NCI-H748 (cell line): ENCODE data around the gene ACTN4.

Experiments
- DNase-seq: peaks from one replicate; lab custom pipeline; 2025; ENCODE audit not compliant: unreplicated experiment; lab: John Stamatoyannopoulos, UW

Gene ACTN4

DNA sequence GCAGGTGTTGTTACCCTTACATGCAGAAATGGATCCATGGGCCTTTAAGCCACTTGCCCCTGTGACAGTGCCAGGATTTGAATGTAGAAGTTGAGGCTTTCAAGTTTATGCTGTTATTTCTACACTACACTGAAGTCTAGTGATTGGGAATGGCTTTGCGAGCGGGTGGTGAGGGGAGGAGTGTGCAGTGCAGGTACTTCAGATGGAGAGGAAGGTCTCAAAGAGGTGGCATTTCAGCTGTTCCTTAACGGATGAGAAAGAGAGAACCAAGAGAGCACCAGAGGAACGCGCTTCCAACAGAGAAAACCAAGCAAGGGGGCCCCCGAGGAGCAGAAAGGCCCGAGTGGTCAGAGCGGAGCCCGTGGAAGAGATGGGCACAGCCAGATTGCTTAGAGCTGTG lies 13.3 kb downstream of the ACTN4 start:
- DNase-seq = no peak

DNA sequence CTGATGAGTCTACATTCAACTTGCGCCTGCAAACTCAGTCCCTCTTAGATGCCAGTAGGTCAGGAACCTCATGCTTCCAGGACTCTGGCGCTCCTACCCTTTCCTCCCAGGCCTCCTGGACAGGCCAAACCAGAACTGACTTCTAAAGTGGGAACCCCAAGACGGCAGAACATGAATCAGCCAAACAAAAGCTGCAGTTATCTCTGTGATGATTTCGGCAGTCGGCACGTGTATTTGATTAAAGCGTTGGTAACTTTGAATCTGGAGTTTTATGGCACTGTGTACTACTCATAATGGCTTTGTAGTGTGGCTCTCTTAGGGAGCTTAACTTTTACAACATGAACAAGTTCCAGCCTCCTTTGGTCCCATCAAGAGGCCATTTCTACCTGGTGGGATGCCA lies 13.7 kb downstream of the ACTN4 start:
- no peak for DNase-seq

DNA sequence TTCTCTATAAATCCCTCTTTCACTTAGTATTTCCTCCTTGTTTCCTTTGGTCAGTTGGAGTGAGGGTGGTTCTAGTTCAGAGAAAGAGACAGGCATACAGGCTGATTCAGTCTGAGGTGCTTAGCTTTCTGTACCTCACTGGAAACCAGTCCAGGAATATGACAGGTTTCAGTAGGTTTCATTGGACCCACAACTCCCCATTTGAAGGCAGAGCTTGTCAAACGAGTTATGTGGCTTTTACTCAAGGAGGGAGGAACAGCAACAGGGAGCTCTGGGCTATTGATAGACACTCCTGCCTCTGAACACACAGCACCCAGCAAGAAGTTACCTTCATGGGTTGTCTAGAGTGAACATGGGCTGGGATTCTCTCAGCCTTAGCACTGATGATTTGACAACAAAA lies 14.5 kb downstream of the ACTN4 start:
- peak; percentile 53 for DNase-seq

DNA sequence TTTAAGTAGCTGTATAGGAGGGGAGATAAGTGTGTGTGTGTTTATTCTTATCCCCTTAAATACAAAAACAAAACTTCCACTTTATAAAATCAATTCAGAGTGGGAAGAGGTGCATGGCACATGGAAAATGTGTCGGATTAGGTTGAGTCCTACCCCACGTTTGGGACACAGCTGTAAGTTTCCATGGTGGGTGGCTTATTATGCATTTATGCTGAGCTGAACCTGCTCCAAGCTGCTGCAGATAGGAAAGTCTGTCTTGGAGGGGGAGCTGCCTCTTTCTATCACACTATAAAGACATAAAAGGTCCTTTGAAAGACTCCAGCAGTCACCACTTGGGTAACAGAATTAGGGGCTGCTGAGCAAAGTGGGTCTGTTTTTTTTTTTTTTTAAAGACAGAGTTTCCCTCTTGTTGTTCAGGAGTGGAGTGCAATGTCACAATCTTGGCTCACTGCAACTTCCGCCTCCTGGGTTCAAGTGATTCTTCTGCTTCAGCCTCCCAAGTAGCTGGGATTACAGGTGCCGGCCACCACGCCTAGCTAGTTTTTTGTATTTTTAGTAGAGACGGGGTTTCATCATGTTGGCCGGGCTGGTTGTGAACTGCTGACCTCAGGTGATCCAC lies 15.2 kb downstream of the ACTN4 start:
- DNase-seq = no peak

DNA sequence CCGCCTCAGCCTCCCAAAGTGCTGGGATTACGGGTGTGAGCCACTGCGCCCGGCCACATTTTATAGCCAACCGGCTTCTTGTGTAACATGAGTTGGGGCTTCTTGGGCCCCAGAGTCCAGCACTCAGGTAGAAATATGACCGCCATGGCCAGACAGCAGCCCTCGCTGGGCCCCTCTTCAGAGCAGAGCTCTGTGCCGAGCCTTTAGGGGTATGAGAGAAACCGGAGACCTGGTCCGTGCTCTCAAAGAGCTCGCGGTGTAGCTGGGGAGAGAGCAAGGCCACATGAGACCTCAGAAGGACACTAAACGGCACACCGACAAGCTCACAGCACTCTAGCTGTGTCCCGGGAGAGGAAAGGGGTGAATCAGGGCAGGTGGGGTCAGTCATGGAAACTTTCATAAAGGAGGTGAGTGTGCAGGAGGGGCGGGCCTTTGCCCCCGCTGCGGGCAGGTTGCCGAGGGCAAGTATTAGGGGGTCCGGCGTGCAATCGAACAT lies 15.8 kb downstream of the ACTN4 start:
- DNase-seq = no peak

DNA sequence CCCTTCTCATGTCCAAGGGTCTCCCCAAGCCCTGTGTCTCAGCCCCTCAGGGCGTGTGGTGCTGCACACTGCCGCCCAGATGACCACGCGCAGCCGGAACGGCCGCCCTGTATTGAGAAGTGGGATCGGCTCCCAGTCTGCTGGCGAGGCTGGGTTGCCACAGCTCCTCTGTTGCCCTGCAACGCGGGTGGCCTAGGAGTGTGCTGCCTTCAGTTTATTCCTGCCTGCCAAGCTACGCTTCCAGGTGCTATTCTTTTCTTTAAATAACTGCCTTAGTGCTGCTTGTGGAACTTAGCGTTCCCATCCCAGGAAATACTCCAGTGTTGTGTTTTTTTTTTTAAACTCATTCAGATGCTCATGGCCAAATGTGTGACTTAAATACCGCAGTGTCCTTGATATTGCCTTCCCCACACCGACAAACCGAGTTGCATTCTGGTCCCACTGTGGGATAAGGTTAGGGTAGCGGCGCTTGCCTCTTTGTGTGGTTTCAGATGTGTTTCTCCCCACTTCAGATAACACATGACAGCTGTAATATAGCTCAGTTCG lies 16.6 kb downstream of the ACTN4 start:
- no peak for DNase-seq

DNA sequence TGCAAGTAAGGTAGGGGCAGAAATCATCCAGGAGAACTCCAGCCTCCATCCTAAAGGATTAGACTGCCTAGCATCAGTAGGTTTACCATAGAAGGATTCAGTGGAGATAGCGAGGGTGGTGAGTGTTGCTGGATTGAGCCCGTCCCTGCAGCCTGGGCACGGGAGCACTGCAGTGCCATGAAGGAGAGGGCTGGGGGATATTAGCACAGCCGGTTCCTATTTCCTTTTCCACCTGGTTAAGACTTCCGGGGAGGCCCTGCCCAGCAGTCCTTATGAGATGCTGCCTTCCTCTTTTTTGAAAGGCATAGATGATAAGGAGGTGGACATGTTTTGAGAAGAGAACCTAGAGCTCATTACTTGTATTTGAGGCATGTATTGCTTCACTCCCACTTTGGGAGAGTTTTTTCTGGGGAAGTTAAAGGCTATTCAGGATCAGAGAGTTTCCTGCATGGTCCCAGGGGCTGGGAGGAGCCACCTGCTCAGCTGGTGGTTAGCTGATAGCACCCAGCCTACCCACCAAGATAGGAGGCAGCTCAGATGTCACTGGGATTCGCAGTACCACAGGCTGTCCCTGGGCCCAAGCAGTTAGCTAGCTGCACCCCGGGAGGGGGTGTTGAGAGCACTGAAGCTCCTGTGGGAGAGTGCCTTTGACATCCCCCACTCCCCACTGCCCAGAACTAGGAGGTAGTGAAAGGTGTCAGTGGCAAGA lies 17.2 kb downstream of the ACTN4 start:
- no peak for DNase-seq

DNA sequence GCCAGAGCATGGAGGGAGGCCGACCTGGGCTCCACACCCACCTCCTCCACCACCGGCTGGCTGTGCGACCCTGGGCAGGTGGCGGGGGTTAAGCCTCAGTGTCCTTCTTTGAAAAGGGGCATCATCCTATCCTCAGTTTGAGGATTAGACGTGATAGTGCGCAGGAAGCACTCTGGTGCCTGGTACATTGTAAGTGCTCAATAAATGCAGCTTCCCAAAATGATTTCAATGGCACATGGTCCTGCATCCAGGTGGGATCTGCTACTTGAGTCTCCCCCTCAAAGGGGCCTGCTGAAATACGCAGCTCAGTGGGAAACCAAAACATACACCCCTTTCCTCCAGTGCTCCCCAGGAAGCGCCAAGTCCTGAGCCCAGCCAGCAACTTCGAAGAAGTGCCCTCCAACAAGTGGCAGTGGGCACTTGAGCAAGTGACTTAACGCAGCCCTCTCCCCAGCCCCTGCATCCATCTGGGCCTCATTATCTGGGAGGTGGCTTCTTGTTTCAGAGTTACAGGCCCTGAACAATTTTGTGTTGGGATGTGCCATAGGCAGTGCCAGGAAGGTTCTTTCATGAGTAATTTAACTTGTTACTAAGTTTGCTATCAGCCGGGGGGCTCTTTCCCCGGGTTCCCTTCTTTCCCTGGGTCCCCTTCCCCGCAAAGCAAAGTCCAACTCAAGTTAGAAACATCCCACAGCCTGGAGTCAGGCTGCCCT lies 17.9 kb downstream of the ACTN4 start:
- DNase-seq = no peak

DNA sequence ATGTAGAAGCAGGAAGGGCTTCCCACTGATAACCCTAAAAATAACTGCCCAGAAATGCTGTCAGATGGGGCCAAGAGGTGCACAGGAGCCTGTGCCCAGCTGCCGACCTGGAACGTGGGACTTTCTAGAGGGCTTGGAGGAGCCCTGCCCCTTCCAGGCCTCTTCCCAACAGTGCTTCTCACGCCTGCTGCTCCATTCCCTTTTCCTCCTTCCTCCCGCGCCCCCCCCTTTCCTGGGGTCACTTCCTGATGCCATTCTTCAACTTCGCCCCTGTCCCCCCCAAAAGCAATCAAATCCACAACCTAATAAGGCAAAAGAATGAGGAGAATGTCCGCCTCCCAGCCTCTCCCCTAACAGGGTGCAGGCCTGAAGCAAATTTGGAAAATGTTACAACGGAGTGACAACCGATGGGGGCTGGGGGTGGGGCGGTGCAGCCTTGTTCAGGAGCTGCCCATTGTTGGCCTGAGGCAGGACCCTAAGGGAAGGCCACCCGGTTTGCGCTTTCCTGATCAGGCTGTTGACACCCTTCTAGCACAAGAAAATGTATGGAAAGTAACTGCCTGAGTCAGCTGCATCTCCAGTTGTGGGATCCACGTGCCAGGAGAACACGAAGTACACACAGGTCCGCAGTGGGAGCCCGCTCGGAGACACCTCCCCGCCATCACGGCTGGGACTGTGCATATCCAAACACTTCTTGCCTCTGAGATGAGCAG lies 18.7 kb downstream of the ACTN4 start:
- no peak for DNase-seq

DNA sequence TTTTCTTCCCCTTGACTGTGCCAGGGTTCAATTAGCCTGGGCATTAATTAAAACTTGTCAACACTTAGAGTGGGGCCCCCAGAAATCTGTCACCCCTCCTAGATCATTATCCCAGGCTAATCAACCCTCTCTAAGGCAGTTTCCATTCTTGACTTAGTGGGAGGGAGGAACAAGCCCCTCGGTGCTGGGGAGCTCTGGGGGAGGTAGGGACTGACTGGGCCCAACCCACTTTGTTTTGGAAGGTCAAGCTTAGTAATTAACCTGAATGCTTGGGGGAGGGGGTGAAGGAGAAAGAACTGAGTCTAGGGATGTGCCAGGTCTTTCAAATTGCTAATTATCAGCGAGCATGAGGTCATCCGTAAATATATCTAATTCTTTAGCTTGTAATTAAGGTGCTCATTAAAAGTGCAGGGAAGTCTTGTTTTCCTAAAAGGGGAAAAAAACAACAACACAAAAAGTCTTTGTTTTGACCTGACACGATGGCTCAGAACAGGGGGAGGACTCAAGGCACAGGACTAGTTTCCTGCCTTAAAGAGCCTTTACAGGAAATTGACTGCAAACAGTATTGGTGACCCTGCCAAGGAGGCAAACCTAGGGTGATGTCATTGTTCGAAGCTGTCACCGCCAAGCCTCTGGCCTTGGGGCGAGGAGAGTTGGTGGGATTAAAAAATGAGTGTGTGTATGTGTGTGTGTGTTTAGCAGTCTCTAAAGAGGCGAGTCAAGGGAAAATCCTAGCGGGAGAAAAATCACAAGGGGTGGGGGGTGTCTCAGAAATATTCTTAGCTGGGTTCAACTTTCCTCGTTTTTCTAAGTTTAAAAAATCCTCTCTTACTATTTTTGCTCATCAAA lies 19.4 kb downstream of the ACTN4 start:
- peak; percentile 39 for DNase-seq

DNA sequence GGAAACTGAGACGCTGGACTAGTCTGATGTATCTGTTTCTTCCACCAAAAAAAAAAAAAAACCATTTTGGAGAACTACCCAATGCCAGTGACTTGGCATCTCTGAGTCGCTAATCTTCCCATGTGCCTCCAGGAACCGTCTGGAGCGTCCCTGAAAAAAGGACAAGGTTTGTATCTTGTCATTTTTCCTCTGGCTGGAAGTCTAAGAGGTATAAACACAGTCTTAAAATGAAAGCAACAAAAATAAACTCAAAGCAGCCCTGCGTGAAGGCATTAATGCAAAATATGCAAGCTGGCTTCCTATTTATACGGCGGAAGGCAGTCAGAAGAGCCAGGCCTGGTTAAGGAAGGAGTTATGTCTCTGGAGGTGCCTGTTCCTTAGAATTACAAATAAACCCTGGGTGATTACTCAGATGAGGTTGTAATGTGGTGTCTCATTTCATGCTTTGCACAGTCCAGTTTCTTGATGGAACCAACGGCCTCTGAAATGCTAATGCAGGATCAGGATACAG lies 20.3 kb downstream of the ACTN4 start:
- no peak for DNase-seq

DNA sequence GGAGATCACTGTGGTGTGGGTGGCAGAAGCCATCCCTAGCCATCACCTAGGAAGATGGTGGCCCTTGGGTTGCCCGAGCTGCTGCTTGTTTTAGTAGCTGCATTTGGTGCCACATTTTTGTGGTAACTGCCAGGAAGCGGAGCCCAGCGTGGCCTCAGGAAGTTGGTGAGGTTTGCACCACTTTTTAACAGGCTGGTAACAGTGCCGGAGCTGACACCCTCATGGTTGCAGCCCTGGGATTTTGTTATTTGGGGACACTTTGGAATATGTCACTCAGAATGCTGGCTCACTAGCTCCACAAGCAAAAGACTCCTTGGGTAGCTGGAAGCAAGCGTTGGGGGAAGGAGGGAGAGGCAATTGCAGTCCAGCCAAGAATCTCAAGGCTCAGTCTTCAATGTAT lies 22.1 kb downstream of the ACTN4 start:
- DNase-seq = no peak

DNA sequence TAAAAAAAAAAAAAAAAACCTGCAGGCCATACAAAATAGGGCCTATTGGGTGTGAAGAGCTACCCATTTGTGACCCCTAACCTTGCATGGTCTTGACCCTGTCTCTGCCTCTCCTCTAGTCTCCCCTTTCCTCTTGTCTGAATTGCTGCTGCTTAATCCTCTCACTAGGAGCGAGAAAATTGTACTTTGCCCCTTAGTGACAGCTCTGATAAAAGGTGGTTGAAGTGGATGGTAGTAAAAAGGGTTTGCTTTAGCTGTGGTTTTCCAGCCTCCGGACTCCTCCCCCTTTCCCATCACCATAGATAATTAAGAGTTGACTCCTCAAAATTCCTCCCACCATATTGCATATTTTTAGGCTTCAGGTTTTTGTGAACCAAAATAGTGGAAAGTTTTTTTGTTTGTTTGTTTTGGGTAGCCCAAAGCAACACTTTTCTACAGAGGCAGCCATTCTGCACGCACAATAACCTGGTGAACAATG lies 23.5 kb downstream of the ACTN4 start:
- DNase-seq = no peak

DNA sequence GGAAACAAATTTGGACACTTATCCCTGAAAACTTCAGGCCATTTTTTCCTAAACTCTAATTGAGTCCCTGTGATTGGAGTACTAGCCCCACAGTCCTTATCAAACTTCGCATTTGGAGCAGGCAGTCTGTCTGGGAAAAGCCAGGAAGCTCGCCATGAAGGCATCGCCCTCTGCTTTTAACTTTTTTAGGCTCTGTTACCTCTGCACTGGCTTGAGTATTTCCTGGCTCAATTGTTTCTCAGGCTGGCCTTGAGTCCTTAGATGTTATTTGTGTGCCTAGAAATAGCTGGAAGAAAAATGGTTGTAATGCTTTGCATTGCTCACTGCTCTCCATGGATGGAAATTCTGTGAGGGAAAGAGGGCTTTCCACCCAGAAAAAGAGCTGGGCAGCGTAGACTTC lies 24.2 kb downstream of the ACTN4 start:
- no peak for DNase-seq

DNA sequence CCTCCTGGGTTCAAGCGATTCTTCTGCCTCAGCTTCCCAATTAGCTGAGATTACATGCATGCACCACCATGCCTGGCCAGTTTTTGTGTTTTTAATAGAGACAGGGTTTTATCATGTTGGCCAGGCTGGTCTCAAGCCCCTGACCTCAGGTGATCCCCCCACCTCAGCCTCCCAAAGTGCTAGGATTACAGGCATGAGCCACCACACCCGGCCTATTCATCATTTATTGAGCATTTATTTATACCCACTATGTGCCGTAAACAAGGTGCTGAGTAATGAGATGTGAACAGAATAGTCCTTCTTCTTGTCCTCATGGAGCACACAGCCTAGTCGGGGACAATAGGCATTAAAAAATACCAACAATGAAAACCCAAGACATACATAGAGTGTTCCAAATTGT lies 25.6 kb downstream of the ACTN4 start:
- DNase-seq = no peak

DNA sequence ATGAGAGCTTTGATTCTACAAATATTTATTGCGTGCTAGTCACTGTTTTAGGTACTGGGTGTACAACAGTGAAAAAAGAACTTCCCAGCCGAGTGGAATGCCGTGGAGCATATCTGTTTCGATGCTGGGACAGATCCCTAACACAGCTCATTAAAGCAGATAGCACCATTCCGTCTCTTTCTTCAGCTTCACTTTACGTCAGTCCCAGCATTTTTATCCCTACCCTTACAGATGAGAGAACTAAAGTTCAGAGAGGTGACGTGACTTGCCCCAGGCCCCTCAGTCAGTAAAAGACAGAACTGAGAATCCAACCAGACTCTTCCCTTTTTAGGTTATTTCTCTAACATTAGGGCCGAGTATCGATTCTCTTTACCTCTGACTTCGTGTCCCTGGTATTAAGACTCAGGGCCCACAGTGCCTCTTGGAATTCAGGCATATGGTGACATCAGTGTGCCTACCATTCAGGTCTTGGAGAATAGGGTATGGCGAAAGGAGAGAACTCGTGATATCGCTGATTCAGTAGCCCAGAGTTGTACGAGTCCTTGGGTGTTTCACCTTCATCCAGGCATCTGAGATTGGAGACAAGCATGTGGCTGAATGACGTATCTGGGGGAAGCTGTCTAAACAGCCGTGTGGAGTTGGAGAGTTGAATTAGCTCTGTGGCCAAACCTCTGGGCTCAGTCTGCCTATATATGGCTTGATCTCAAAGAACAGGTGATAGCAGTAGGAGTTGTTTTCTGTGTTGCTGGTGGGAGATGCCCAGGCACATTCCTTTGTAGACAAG lies 27.1 kb downstream of the ACTN4 start:
- DNase-seq = no peak

DNA sequence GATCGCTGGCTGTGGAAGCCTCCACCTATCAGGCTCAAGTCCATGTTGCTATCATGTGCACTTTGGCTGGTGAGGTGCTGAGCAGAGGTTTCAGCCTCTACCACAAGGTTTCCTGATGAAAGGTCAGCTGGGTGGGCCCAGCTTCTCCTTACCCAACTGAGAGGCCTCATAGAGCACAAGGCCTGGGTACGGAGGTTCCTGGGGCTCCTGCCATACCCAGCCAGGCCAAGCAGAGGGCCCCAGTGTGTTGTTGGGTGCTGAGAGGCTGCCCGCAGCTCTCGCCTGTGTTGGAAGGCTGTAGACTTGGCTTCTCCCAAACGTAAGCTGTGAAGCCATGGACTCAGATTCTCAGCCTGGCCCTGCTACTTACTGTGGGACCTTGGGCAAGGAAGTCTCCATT lies 28.2 kb downstream of the ACTN4 start:
- no peak for DNase-seq

DNA sequence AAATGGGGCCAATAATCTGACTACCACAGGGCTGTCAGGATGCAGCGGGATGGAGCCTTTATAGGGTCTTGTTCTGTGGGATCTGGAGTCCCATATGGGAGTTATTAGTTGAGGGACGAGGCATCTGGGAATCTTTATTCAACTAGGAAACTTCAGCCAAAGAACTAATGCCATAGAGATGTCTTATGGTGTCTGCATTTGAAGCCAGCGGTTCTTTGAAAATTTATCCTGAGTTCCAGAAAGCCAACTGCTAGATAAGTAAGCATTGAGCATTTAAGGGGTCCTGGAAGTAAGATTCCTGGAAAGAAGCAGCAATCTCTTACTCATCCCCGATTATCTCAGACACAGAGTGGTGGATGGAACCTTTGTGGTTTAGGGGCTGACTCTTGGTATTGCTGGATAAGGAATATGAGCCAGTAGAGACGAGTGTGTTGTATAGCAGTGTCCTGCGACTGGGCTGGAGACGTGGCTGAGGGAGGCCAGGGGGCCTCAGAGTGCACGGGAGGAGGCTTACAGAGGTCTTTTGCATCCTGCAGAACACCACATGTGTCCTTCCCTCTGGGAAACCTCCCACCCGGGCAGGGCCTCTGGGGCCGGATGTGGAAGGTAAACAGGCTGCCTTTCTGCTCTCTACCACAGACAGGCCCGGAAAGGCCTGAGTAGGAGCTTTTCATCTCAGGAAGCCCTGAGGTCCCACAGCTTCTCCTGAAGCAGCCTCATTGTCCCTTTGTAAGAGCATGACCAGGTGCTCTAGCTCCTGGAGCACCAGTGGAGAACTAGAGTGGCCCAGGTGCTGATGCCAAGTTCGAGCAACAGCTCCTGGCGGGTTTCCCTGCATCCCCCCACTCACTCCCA lies 28.8 kb downstream of the ACTN4 start:
- no peak for DNase-seq
